Naive thymus-derived CD4-positive, alpha-beta T cell (primary cell): ENCODE data around the gene ENO2. TPM values are rescaled to one million over a fixed set of nuclear protein-coding genes. Genes with fewer than 3 reads are reported as not detected.

Source experiments
- ATAC-seq: fragments of 150-1000 bp; cut with Tn5 transposase; 2 replicates; pipeline ENCODE4 v1.10.0; 2021; ENCODE audit warnings: mild to moderate bottlenecking, moderate library complexity
- CTCF ChIA-PET: fragments of 350-600 bp; sonication (Branson Sonifier 250); formaldehyde crosslinking; loops from one replicate; lab custom pipeline; 2021; ENCODE audit warnings: antibody characterized with exemption; lab: Charles Lee
- POLR2A ChIA-PET: fragments of 350-600 bp; sonication (Branson Sonifier 250); formaldehyde crosslinking; loops from one replicate; lab custom pipeline; 2021; ENCODE audit warnings: antibody characterized with exemption, inconsistent platforms; lab: Charles Lee
- DNase-seq, 9 donors: peaks; one replicate each; pipeline versions ENCODE4 v3.0.0 to v3.0.0-alpha.2; 2020 to 2022; ENCODE audit warnings: mixed read lengths in 1 of 9
- H3K27ac ChIP-seq: one replicate; pipeline ENCODE4 v1.7.0; 2013; ENCODE audit warnings: mild to moderate bottlenecking, low read depth, low read length, moderate library complexity
- H3K27me3 ChIP-seq, 2 donors: one replicate each; pipeline ENCODE4 v1.7.0; 2013; ENCODE audit warnings: low read length in 2 of 2, mild to moderate bottlenecking in 2 of 2, moderate library complexity in 2 of 2; ENCODE audit not compliant: control insufficient read depth in 2 of 2, insufficient read depth in 2 of 2
- H3K36me3 ChIP-seq, 3 experiments: 1 replicate in 2 of 3; 2 replicates in 1 of 3; pipeline ENCODE4 v1.7.0; 2013; ENCODE audit warnings: low read length in 3 of 3, mild to moderate bottlenecking in 3 of 3, moderate library complexity in 1 of 3; ENCODE audit not compliant: insufficient read depth in 3 of 3, control insufficient read depth in 2 of 3
- H3K4me1 ChIP-seq, 2 donors: one replicate each; pipeline ENCODE4 v1.7.0; 2013; ENCODE audit warnings: low read length in 2 of 2, mild to moderate bottlenecking in 2 of 2, moderate library complexity in 1 of 2; ENCODE audit not compliant: control insufficient read depth in 2 of 2, insufficient read depth in 2 of 2
- H3K4me3 ChIP-seq: 2 replicates; pipeline ENCODE4 v1.7.0; 2013; ENCODE audit warnings: mild to moderate bottlenecking, low read length
- H3K9me3 ChIP-seq, 3 experiments: 1 replicate in 2 of 3; 2 replicates in 1 of 3; pipeline ENCODE4 v1.7.0; 2013; ENCODE audit warnings: low read length in 3 of 3; ENCODE audit not compliant: control insufficient read depth in 2 of 3
- H3K27ac Mint-ChIP-seq, 9 donors: one replicate each; pipeline ENCODE4 v1.8.0; 2020 to 2022; ENCODE audit warnings: mixed read lengths in 9 of 9, mild to moderate bottlenecking in 8 of 9, moderate library complexity in 5 of 9, inconsistent platforms in 2 of 9
- H3K27me3 Mint-ChIP-seq, 5 donors: one replicate each; pipeline ENCODE4 v1.8.0; 2021 to 2022; ENCODE audit warnings: mixed read lengths in 5 of 5, mild to moderate bottlenecking in 1 of 5
- H3K36me3 Mint-ChIP-seq, 5 donors: one replicate each; pipeline ENCODE4 v1.8.0; 2020 to 2022; ENCODE audit warnings: mixed read lengths in 5 of 5, mild to moderate bottlenecking in 3 of 5, inconsistent platforms in 1 of 5
- H3K4me1 Mint-ChIP-seq, 7 donors: one replicate each; pipeline ENCODE4 v1.8.0; 2020 to 2022; ENCODE audit warnings: mixed read lengths in 7 of 7, mild to moderate bottlenecking in 3 of 7, inconsistent platforms in 1 of 7
- H3K4me3 Mint-ChIP-seq, 10 donors: one replicate each; pipeline ENCODE4 v1.8.0; 2020 to 2022; ENCODE audit warnings: mild to moderate bottlenecking in 10 of 10, mixed read lengths in 10 of 10, moderate library complexity in 6 of 10, inconsistent platforms in 2 of 10
- H3K9me3 Mint-ChIP-seq, 11 donors: one replicate each; pipeline ENCODE4 v1.8.0; 2020 to 2022; ENCODE audit warnings: mixed read lengths in 11 of 11, mild to moderate bottlenecking in 4 of 11, inconsistent platforms in 1 of 11, moderate library complexity in 1 of 11
- intact Hi-C, 2 donors: fragments of 100-400 bp; cut with micrococcal nuclease; formaldehyde crosslinking; loops; one replicate each; pipeline ENCODE4 v1.15.1; 2023
- polyA plus RNA-seq, 2 donors: library from polyadenylated mRNA; unstranded; fragments of 300-500 nt; fragmentation: Illumina TruSeq; gene quantifications; one replicate each; pipeline ENCODE4 v1.2.3, GENCODE V29; 2021
- total RNA-seq, 6 experiments: library from RNA in 5 of 6; stranded (reverse) in 5 of 6; gene quantifications; 1 replicate in 5 of 6; 2 replicates in 1 of 6; pipeline ENCODE4 v1.2.3 and lab custom pipeline; 2021 to 2026

The ENO2 gene
- total and polyA plus RNA-seq, 7 experiments from 2014 or later = 22.5 to 193 (median 90.6) TPM

GRCh38 chr12:6936636-6937480 lies 22.5 kb downstream of the ENO2 start:
- peaks cover 0 to 21% (median 0%) of the 10 kb centered on the region in 5 donors for H3K36me3 Mint-ChIP-seq
- H3K27ac Mint-ChIP-seq = peak overlapping the region; percentile 91 to 99 (median 96)
- intact Hi-C loops = loop anchor here in 1 of 2 donors (1.0 to 5.0 kb wide), 2 partner anchors 8 to 250 kb away; partner anchors contain the start of gene PEX5
- Histone ChIP-seq H3K4me1 (peaks cover 5 to 35% of the 10 kb centered on the region in 2 donors), H3K4me3 (peak overlapping the region; percentile 90), H3K9me3 (no peaks in the 10 kb centered on the region), H3K27me3 (no peaks in the 10 kb centered on the region), H3K36me3 (peaks cover 0 to 8% (median 0%) of the 10 kb centered on the region in 3 experiments), H3K27ac (peak overlapping the region; percentile 92)
- no peaks in the 10 kb centered on the region for H3K9me3 Mint-ChIP-seq
- DNase-seq (peak; percentile 24 to 89 (median 65)), ATAC-seq (peak; percentile 28)
- CTCF ChIA-PET = interaction anchor here (0.7 to 5.1 kb wide), 15 partner anchors 8 to 176 kb away, joined by 3 to 47 read pairs (median 4); partner anchors contain the start of genes C1RL and SPSB2
- POLR2A ChIA-PET = interaction anchor here (0.5 to 23.3 kb wide), 21 partner anchors 6 to 271 kb away, joined by 3 to 1270 read pairs (median 8); partner anchors contain the start of genes ATN1, C12orf57, CDCA3 and EMG1
- peaks cover 44 to 70% (median 55%) of the 10 kb centered on the region in 7 donors for H3K4me1 Mint-ChIP-seq
- no peaks in the 10 kb centered on the region for H3K27me3 Mint-ChIP-seq
- peak overlapping the region; percentile 75 to 88 (median 84) for H3K4me3 Mint-ChIP-seq

GRCh38 chr12:6937481-6938352 lies 23.3 kb downstream of the ENO2 start:
- Mint-ChIP-seq H3K27me3 (no peaks in the 10 kb centered on the region), H3K9me3 (no peaks in the 10 kb centered on the region), H3K27ac (peak overlapping the region; percentile 91 to 99 (median 96)), H3K4me3 (peak overlapping the region; percentile 75 to 88 (median 84)), H3K4me1 (peaks cover 40 to 67% (median 51%) of the 10 kb centered on the region in 7 donors), H3K36me3 (peaks cover 0 to 21% (median 0%) of the 10 kb centered on the region in 5 donors)
- ATAC-seq (peak; percentile 97), DNase-seq (peak; percentile 81 to 96 (median 93))
- H3K27ac ChIP-seq = peak overlapping the region; percentile 92
- ChIA-PET POLR2A (interaction anchor here (0.6 to 23.3 kb wide), 21 partner anchors 5 to 372 kb away, joined by 3 to 1270 read pairs (median 5); partner anchors contain the start of genes ATN1, C12orf57, CDCA3 and EMG1), CTCF (interaction anchor here (0.5 to 5.1 kb wide), 19 partner anchors 9 to 178 kb away, joined by 3 to 47 read pairs (median 4); partner anchors contain the start of genes C1RL, SPSB2 and TPI1)
- no peaks in the 10 kb centered on the region for H3K27me3 ChIP-seq
- intact Hi-C loops = loop anchor here (1.0 to 5.0 kb wide), 12 partner anchors 8 to 250 kb away; partner anchors contain the start of genes EMG1 (in 2 of the 2), ENO2 (in 2 of the 2), PHB2 (in 2 of the 2) and LPCAT3 (in 1 of the 2)
- H3K9me3 ChIP-seq = no peaks in the 10 kb centered on the region
- peaks cover 5 to 30% of the 10 kb centered on the region in 2 donors for H3K4me1 ChIP-seq
- peak overlapping the region; percentile 90 for H3K4me3 ChIP-seq
- H3K36me3 ChIP-seq = peaks cover 0 to 8% (median 0%) of the 10 kb centered on the region in 3 experiments

GRCh38 chr12:6938353-6939190 lies 24.2 kb downstream of the ENO2 start:
- ChIA-PET POLR2A (interaction anchor here (0.5 to 23.3 kb wide), 21 partner anchors 4 to 372 kb away, joined by 3 to 1270 read pairs (median 5); partner anchors contain the start of genes ATN1, C12orf57, CDCA3 and EMG1), CTCF (interaction anchor here (0.5 to 5.1 kb wide), 18 partner anchors 8 to 444 kb away, joined by 3 to 47 read pairs (median 4); partner anchors contain the start of genes C1RL, SPSB2 and TPI1)
- H3K4me3 Mint-ChIP-seq = peak overlapping the region in 7 of 10 donors; percentile 34 to 88 (median 86)
- peaks cover 0 to 2% (median 0%) of the 10 kb centered on the region in 11 donors for H3K9me3 Mint-ChIP-seq
- Histone ChIP-seq H3K36me3 (peaks cover 0 to 8% (median 0%) of the 10 kb centered on the region in 3 experiments), H3K27me3 (no peaks in the 10 kb centered on the region), H3K4me3 (no peak overlapping the region), H3K4me1 (peaks cover 12 to 27% of the 10 kb centered on the region in 2 donors), H3K9me3 (no peaks in the 10 kb centered on the region), H3K27ac (peak overlapping the region; percentile 92)
- peaks cover 0 to 21% (median 0%) of the 10 kb centered on the region in 5 donors for H3K36me3 Mint-ChIP-seq
- DNase-seq = no peak
- peak overlapping the region; percentile 91 to 99 (median 96) for H3K27ac Mint-ChIP-seq
- H3K4me1 Mint-ChIP-seq = peaks cover 37 to 67% (median 51%) of the 10 kb centered on the region in 7 donors
- intact Hi-C loops = loop anchor here (1.0 to 5.0 kb wide), 11 partner anchors 14 to 249 kb away; partner anchors contain the start of genes EMG1 (in 2 of the 2), ENO2 (in 2 of the 2), PHB2 (in 2 of the 2) and LPCAT3 (in 1 of the 2)
- ATAC-seq = no peak
- H3K27me3 Mint-ChIP-seq = no peaks in the 10 kb centered on the region

GRCh38 chr12:6939191-6939540 lies 24.8 kb downstream of the ENO2 start:
- no peak for ATAC-seq
- Mint-ChIP-seq H3K27ac (peak overlapping the region; percentile 13 to 91 (median 78)), H3K9me3 (peaks cover 0 to 7% (median 0%) of the 10 kb centered on the region in 11 donors), H3K4me3 (peak overlapping the region in 7 of 10 donors; percentile 9 to 57 (median 49)), H3K27me3 (no peaks in the 10 kb centered on the region), H3K36me3 (peaks cover 0 to 18% (median 0%) of the 10 kb centered on the region in 5 donors), H3K4me1 (peaks cover 31 to 65% (median 48%) of the 10 kb centered on the region in 7 donors)
- intact Hi-C loops = loop anchor here in 1 of 2 donors (5.0 kb wide), 1 partner anchor 248 kb away; the partner anchor contains the start of gene PEX5
- no peak overlapping the region for H3K27ac ChIP-seq
- DNase-seq = no peak
- no peak overlapping the region for H3K4me3 ChIP-seq
- H3K36me3 ChIP-seq = peaks cover 0 to 10% (median 0%) of the 10 kb centered on the region in 3 experiments
- ChIA-PET CTCF (interaction anchor here (0.5 to 2.1 kb wide), 10 partner anchors 14 to 445 kb away, joined by 3 to 17 read pairs (median 4); partner anchors contain the start of genes SPSB2 and TPI1), POLR2A (interaction anchor here (0.5 to 23.3 kb wide), 9 partner anchors 3 to 172 kb away, joined by 3 to 1270 read pairs (median 48); partner anchors contain the start of genes ATN1, C12orf57, EMG1 and ENO2)
- no peaks in the 10 kb centered on the region for H3K9me3 ChIP-seq
- peaks cover 12 to 26% of the 10 kb centered on the region in 2 donors for H3K4me1 ChIP-seq
- H3K27me3 ChIP-seq = no peaks in the 10 kb centered on the region

- no peak overlapping the region for H3K4me3 ChIP-seq
- intact Hi-C loops = no loop called here
- CTCF ChIA-PET = interaction anchor here (1.3 to 2.0 kb wide), 4 partner anchors 16 to 27 kb away, joined by 4 to 7 read pairs (median 5); no protein-coding TSS in a partner anchor
- H3K9me3 ChIP-seq = no peaks in the 10 kb centered on the region
- ATAC-seq (no peak), DNase-seq (no peak)
- Mint-ChIP-seq H3K27ac (peak overlapping the region in 5 of 9 donors; percentile 41 to 96 (median 54)), H3K36me3 (peaks cover 0 to 13% (median 0%) of the 10 kb centered on the region in 5 donors), H3K4me3 (peak overlapping the region in 1 of 10 donors; percentile 41), H3K9me3 (peaks cover 0 to 7% (median 0%) of the 10 kb centered on the region in 11 donors), H3K27me3 (no peaks in the 10 kb centered on the region), H3K4me1 (peaks cover 25 to 62% (median 49%) of the 10 kb centered on the region in 7 donors)
- no peak overlapping the region for H3K27ac ChIP-seq
- H3K27me3 ChIP-seq = no peaks in the 10 kb centered on the region
- POLR2A ChIA-PET = interaction anchor here (0.8 to 23.3 kb wide), 6 partner anchors 1 to 69 kb away, joined by 5 to 1270 read pairs (median 208); partner anchors contain the start of genes ATN1, C12orf57, EMG1 and ENO2
- peaks cover 28 to 36% of the 10 kb centered on the region in 2 donors for H3K4me1 ChIP-seq
- H3K36me3 ChIP-seq = peaks cover 0 to 9% (median 0%) of the 10 kb centered on the region in 3 experiments
Measured at GRCh38 chr12:6941267-6941666, 26.9 kb downstream of the ENO2 start.
